SK-N-MC (cell line): Measurements from ENCODE around the gene GALNT9.

Experiments
- EZH2 ChIP-seq: fragments of 200-600 bp; sonication (generic); IDR thresholded peaks from one replicate; pipeline ENCODE4 v1.6.1; 2017; ENCODE audit warnings: antibody characterized with exemption
- POLR2AphosphoS5 ChIP-seq: IDR thresholded peaks from 2 replicates; pipeline ENCODE4 v1.6.1; 2012; ENCODE audit warnings: mild to moderate bottlenecking, low read depth, low read length, borderline replicate concordance

DNA sequence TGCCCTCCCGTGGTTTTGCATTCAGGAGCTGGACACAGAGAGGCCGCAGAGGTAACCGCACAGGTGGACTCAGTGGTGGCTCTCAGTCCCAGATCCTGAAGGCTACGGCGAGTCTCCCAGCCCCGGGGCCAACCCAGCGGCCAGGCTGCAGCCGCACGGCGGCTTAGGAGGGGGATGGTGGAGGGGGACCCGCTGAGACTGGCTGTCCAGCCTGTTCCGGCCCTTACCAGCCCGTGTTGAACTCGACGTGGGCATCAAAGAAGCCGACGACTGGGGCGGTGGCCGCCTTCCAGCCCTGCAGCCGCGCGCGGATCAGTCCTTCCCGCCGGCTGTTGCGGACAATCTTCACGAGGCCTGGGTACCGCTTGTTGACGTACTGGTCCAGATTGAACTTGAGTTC lies 68.7 kb downstream of the GALNT9 start:
- TF ChIP-seq POLR2AphosphoS5 (no peak), EZH2 (no peak)
